Stomach (tissue), 9 donors: ENCODE data around the gene INPP5A. TPM values are rescaled to one million over a fixed set of nuclear protein-coding genes. Genes with fewer than 3 reads are reported as not detected.

ENCODE experiments used
- DNase-seq, 2 donors: peaks; one replicate each; pipeline versions ENCODE4 v3.0.0 to v3.0.0-alpha.2; 2013 to 2019
- H3K27ac ChIP-seq, 5 donors: fragments of 200-600 bp in 4 of 5; sonication (generic) in 4 of 5; one replicate each; pipeline ENCODE4 v1.5.1; 2013 to 2019; ENCODE audit warnings: mild to moderate bottlenecking in 1 of 5, moderate library complexity in 1 of 5
- H3K27me3 ChIP-seq, 3 donors: fragments of 200-600 bp; sonication (generic); one replicate each; pipeline ENCODE4 v1.5.1; 2017 to 2019; ENCODE audit warnings: mixed run types in 1 of 3
- H3K36me3 ChIP-seq, 4 donors: fragments of 200-600 bp; sonication (generic); 1 replicate in 3 of 4; 2 replicates in 1 of 4; pipeline ENCODE4 v1.5.1; 2016 to 2019
- H3K4me1 ChIP-seq, 4 donors: fragments of 200-600 bp; sonication (generic); one replicate each; pipeline ENCODE4 v1.5.1; 2016 to 2019
- H3K4me3 ChIP-seq, 4 donors: fragments of 200-600 bp; sonication (generic) in 3 of 4; one replicate each; pipeline ENCODE4 v1.5.1; 2016 to 2019; ENCODE audit warnings: mild to moderate bottlenecking in 1 of 4
- H3K9me3 ChIP-seq, 4 donors: fragments of 200-600 bp; sonication (generic); one replicate each; pipeline ENCODE4 v1.5.1; 2016 to 2019
- CTCF ChIP-seq, 7 experiments: fragments of 450-650 bp in 4 of 7; fragments of 200-600 bp in 3 of 7; sonication (generic) in 3 of 7; IDR thresholded peaks; one replicate each; pipeline ENCODE4 v1.5.1; 2016 to 2019; ENCODE audit warnings: antibody characterized with exemption in 7 of 7, control low read depth in 2 of 7, mild to moderate bottlenecking in 1 of 7
- EP300 ChIP-seq: sonication (generic); formaldehyde crosslinking; IDR thresholded peaks from one replicate; pipeline ENCODE4 v1.6.1; 2017; ENCODE audit warnings: antibody characterized with exemption
- POLR2A ChIP-seq, 4 donors: fragments of 450-650 bp; IDR thresholded peaks; one replicate each; pipeline ENCODE4 v1.6.1; 2016; ENCODE audit warnings: antibody characterized with exemption in 4 of 4, control low read depth in 2 of 4, mild to moderate bottlenecking in 1 of 4, moderate library complexity in 1 of 4
- POLR2AphosphoS5 ChIP-seq, 3 donors: sonication (generic); formaldehyde crosslinking; IDR thresholded peaks; one replicate each; pipeline ENCODE4 v1.6.1; 2016; ENCODE audit warnings: antibody characterized with exemption in 3 of 3
- WGBS, 5 donors: extraction: QIAGEN DNeasy Blood & Tissue Kit in 3 of 5; methylation state at CpG; one replicate each; pipeline versions ENCODE4 v1.1.5 to v1.1.7; 2013 to 2018; 5-methylcytosine and 5-hydroxymethylcytosine counted together
- intact Hi-C: fragments of 100-400 bp; cut with DNase I; formaldehyde crosslinking; loops from one replicate; pipeline ENCODE4 v1.15.1; 2023; ENCODE audit warnings: low total_unique reads
- polyA plus RNA-seq, 3 donors: library from polyadenylated mRNA; stranded (reverse); fragments of 200-250 nt; gene quantifications; one replicate each; pipeline ENCODE4 v1.2.3, GENCODE V29; 2013
- total RNA-seq, 5 donors: library from RNA; depleted of rRNA; stranded (reverse); fragments of >200 nt; gene quantifications; one replicate each; pipeline versions ENCODE4 v1.1.0 to v1.2.3, GENCODE V29; 2014 to 2016
- donor health status: healthy with polysubstance abuse.
- donor health status: Bipolar disorder and iron deficiency.
- donor health status: healthy.

The INPP5A gene
- total and polyA plus RNA-seq, 8 donors = 17.2 to 72.3 (median 31.0) TPM

- Histone ChIP-seq H3K27ac (no peak overlapping the region), H3K4me3 (no peak overlapping the region), H3K36me3 (peaks cover 0 to 69% (median 52%) of the 10 kb centered on the region in 4 donors), H3K27me3 (no peaks in the 10 kb centered on the region), H3K9me3 (no peaks in the 10 kb centered on the region), H3K4me1 (peaks cover 0 to 30% (median 8%) of the 10 kb centered on the region in 4 donors)
- TF ChIP-seq CTCF (IDR thresholded peaks at IDR 0.05) (no peak), POLR2A (IDR thresholded peaks at IDR 0.05) (no peak), EP300 (no peak), POLR2AphosphoS5 (IDR thresholded peaks at IDR 0.05) (no peak)
- 85 to 93% (median 91%) methylated on average over 20 of the region's 20 CpGs for WGBS, 5 donors
- intact Hi-C loops = loop anchor here (10.0 kb wide), 1 partner anchor 264 kb away; no protein-coding TSS in a partner anchor
- no peak for DNase-seq
Observed at GRCh38 chr10:132648851-132649528, 111.4 kb downstream of the INPP5A start.

- H3K4me3 ChIP-seq = no peak overlapping the region
- intact Hi-C loops = loop anchor here (10.0 kb wide), 2 partner anchors 135 to 265 kb away; partner anchors contain the start of gene NKX6-2
- TF ChIP-seq POLR2AphosphoS5 (IDR thresholded peaks at IDR 0.05) (no peak), POLR2A (IDR thresholded peaks at IDR 0.05) (no peak), EP300 (no peak), CTCF (IDR thresholded peaks at IDR 0.05) (no peak)
- H3K36me3 ChIP-seq = peaks cover 0 to 71% (median 55%) of the 10 kb centered on the region in 4 donors
- H3K27ac ChIP-seq = no peak overlapping the region
- no peaks in the 10 kb centered on the region for H3K9me3 ChIP-seq
- H3K4me1 ChIP-seq = peaks cover 0 to 28% (median 7%) of the 10 kb centered on the region in 4 donors
- no peak for DNase-seq
- no peaks in the 10 kb centered on the region for H3K27me3 ChIP-seq
- 92 to 97% (median 95%) methylated on average over 18 to 20 of the region's 20 CpGs for WGBS, 5 donors
Observed at GRCh38 chr10:132649651-132650360, 112.2 kb downstream of the INPP5A start.

GRCh38 chr10:132650611-132651250 lies 113.1 kb downstream of the INPP5A start:
- H3K27me3 ChIP-seq = no peaks in the 10 kb centered on the region
- H3K4me1 ChIP-seq = peaks cover 0 to 23% (median 4%) of the 10 kb centered on the region in 4 donors
- TF ChIP-seq POLR2AphosphoS5 (IDR thresholded peaks at IDR 0.05) (no peak), EP300 (no peak), CTCF (IDR thresholded peaks at IDR 0.05) (no peak), POLR2A (IDR thresholded peaks at IDR 0.05) (no peak)
- intact Hi-C loops = loop anchor here (10.0 kb wide), 1 partner anchor 134 kb away; the partner anchor contains the start of gene NKX6-2
- H3K27ac ChIP-seq = no peak overlapping the region
- H3K4me3 ChIP-seq = no peak overlapping the region
- H3K36me3 ChIP-seq = peaks cover 0 to 75% (median 60%) of the 10 kb centered on the region in 4 donors
- H3K9me3 ChIP-seq = no peaks in the 10 kb centered on the region
- no peak for DNase-seq
- WGBS, 5 donors = 91 to 94% (median 92%) methylated on average over 19 to 20 of the region's 20 CpGs

- H3K4me1 ChIP-seq = peaks cover 0 to 28% (median 4%) of the 10 kb centered on the region in 4 donors
- intact Hi-C loops = loop anchor here (10.0 kb wide), 1 partner anchor 133 kb away; the partner anchor contains the start of gene NKX6-2
- no peak for DNase-seq
- WGBS, 5 donors = 91 to 96% (median 93%) methylated on average over 12 to 18 of the region's 18 CpGs
- H3K4me3 ChIP-seq = no peak overlapping the region
- TF ChIP-seq EP300 (no peak), POLR2A (IDR thresholded peaks at IDR 0.05) (no peak), CTCF (IDR thresholded peaks at IDR 0.05) (no peak), POLR2AphosphoS5 (IDR thresholded peaks at IDR 0.05) (no peak)
- peaks cover 0 to 74% (median 62%) of the 10 kb centered on the region in 4 donors for H3K36me3 ChIP-seq
- H3K9me3 ChIP-seq = no peaks in the 10 kb centered on the region
- H3K27ac ChIP-seq = no peak overlapping the region
- no peaks in the 10 kb centered on the region for H3K27me3 ChIP-seq
Observed at GRCh38 chr10:132651511-132652029, 114.0 kb downstream of the INPP5A start.
